Muscle layer of colon (tissue), 2 donors: ENCODE data around the gene PRM1.

Source experiments
- H3K27ac ChIP-seq: one replicate; pipeline ENCODE4 v1.7.0; 2013; ENCODE audit warnings: low read depth, mild to moderate bottlenecking, low read length, moderate library complexity
- H3K27me3 ChIP-seq, 2 donors: one replicate each; pipeline ENCODE4 v1.7.0; 2013; ENCODE audit warnings: low read length in 2 of 2, mild to moderate bottlenecking in 2 of 2; ENCODE audit not compliant: insufficient read depth in 2 of 2, control insufficient read depth in 1 of 2
- H3K36me3 ChIP-seq: one replicate; pipeline ENCODE4 v1.7.0; 2013; ENCODE audit warnings: mild to moderate bottlenecking, low read length; ENCODE audit not compliant: insufficient read depth
- H3K4me1 ChIP-seq: one replicate; pipeline ENCODE4 v1.7.0; 2013; ENCODE audit warnings: mild to moderate bottlenecking, low read length; ENCODE audit not compliant: insufficient read depth
- H3K4me3 ChIP-seq, 2 donors: one replicate each; pipeline ENCODE4 v1.7.0; 2013; ENCODE audit warnings: low read length in 2 of 2, low read depth in 1 of 2, mild to moderate bottlenecking in 1 of 2, moderate library complexity in 1 of 2
- H3K9ac ChIP-seq: one replicate; pipeline ENCODE4 v1.7.0; 2013; ENCODE audit warnings: low read length
- H3K9me3 ChIP-seq: one replicate; pipeline ENCODE4 v1.7.0; 2013; ENCODE audit warnings: mild to moderate bottlenecking, low read length
- donor health status: abdominal sarcoma.
- donor health status: Adenocarcinoma of cecum.

PRM1 gene

DNA sequence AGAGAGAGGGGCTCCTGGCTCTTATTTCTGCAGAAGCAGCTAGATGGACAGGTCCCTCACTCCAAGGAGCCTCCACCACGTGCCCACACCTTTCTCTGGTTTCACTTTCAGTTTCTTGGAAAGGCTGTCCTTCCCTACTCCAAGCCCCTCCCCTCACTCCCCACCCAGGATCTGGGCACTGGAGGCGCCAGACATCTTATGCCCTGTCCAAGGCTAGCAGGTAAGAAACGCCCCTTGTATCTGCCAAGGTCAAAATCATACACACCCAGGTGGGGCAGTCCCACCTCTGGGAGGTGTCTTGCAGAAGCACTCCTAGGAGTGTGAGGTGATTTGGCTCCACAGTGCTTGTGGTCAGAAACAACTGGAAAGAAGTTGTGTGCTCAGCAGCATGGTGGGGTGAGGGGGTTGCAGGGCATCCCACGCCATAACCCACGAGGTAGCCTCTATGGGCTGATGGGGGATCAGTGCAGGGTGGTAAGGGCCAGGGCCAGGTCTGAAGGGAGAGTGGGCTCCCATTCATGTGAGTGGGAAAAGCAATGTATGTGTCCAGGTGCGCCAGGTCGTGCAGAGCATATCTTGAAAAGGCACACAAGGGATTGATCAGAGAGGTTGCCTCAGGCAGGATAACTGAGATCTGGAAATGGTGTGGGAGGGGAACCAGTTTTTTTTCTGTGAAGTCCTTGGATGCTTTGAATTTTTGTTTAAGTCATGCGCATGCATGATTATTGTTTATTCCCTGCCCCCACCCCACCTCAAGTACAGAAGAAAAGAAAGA lies 31.8 kb upstream of the PRM1 start:
- no peaks in the 10 kb centered on the region for H3K4me1 ChIP-seq
- H3K9me3 ChIP-seq: no peaks in the 10 kb centered on the region
- no peak overlapping the region for H3K9ac ChIP-seq
- no peak overlapping the region for H3K27ac ChIP-seq
- no peaks in the 10 kb centered on the region for H3K27me3 ChIP-seq
- no peak overlapping the region for H3K4me3 ChIP-seq
- H3K36me3 ChIP-seq: no peaks in the 10 kb centered on the region

DNA sequence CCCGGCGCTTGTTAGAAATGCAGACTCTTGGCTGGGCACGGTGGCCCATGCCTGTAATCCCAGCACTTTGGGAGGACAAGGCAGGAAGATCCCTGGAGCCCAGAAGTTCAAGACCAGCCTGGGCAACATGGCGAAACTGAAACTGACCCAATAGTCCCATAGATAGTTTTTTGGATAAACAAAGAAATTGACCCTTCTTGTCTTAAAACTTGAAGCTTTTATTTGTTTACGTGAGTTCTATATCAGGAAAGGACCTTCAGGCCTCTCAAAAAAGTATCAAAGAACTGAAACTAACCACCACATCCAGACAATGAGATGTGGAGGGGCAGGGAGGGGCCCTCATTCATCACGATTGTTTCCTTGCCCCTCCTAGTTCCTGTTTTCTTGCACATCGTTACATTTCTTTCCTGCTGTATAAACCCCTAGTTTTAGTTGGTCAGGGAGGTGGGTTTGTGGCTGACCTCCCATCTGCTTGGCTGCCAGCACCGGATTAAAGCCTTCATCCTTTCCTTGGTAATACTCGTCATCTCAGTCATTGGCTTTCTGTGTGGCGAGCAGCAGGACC lies 29.9 kb upstream of the PRM1 start:
- H3K9me3 ChIP-seq: no peaks in the 10 kb centered on the region
- H3K27ac ChIP-seq: no peak overlapping the region
- H3K36me3 ChIP-seq: no peaks in the 10 kb centered on the region
- no peak overlapping the region for H3K9ac ChIP-seq
- H3K4me3 ChIP-seq: no peak overlapping the region
- H3K4me1 ChIP-seq: no peaks in the 10 kb centered on the region
- no peaks in the 10 kb centered on the region for H3K27me3 ChIP-seq

DNA sequence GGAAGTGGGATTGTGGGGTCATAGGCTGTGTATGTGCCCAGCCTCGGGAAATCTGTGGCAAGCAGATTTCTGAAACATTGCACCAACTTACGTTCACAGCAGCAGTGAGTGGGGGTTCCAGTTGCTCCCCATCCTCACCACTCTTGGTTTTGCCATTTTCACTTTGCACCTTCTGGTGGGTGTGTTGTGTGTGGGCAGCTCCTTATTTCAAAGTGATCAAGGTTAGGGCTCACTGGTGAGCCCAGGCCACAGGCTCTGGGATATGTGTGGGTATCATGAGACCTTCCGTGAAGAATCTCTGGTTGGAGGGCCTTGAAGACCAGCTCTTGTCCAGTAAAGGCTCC lies 29.5 kb upstream of the PRM1 start:
- no peaks in the 10 kb centered on the region for H3K27me3 ChIP-seq
- no peaks in the 10 kb centered on the region for H3K4me1 ChIP-seq
- H3K4me3 ChIP-seq: no peak overlapping the region
- no peak overlapping the region for H3K9ac ChIP-seq
- no peak overlapping the region for H3K27ac ChIP-seq
- no peaks in the 10 kb centered on the region for H3K36me3 ChIP-seq
- no peaks in the 10 kb centered on the region for H3K9me3 ChIP-seq

DNA sequence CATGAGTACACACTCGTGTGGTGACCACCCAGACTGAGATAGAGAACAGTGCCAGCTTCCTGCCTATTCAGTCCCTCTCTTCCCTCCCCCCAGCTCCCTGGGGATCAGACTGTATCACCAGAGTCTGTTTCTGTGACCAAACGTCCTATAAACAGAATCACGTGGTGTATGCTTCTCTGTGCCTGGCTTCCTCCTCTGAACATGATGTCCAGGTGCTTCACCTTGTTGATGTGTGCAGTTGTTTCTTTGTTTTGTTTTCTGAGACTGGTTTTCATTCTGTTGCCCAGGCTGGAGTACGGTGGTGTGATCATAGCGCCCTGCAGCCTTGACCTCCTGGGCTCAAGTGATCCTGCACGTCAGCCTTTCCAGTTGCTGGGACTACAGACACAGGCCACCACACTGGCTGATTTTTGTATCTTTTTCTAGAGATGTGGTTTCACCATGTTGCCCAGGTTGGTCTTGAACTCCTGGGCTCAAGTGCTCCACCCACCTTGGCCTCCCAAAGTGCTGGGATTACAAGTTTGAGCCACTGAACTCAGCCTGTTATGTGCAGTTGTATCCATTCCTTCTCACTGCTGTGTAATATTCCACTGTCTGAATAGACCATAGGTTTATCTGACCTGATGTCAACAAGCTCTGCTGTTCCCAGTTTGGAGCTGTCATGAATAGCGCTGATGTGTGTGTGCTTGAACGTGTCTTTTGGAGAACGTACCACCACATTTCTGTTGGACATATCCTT lies 28.9 kb upstream of the PRM1 start:
- no peaks in the 10 kb centered on the region for H3K4me1 ChIP-seq
- no peaks in the 10 kb centered on the region for H3K27me3 ChIP-seq
- no peak overlapping the region for H3K9ac ChIP-seq
- H3K4me3 ChIP-seq: no peak overlapping the region
- H3K36me3 ChIP-seq: no peaks in the 10 kb centered on the region
- no peak overlapping the region for H3K27ac ChIP-seq
- H3K9me3 ChIP-seq: no peaks in the 10 kb centered on the region

DNA sequence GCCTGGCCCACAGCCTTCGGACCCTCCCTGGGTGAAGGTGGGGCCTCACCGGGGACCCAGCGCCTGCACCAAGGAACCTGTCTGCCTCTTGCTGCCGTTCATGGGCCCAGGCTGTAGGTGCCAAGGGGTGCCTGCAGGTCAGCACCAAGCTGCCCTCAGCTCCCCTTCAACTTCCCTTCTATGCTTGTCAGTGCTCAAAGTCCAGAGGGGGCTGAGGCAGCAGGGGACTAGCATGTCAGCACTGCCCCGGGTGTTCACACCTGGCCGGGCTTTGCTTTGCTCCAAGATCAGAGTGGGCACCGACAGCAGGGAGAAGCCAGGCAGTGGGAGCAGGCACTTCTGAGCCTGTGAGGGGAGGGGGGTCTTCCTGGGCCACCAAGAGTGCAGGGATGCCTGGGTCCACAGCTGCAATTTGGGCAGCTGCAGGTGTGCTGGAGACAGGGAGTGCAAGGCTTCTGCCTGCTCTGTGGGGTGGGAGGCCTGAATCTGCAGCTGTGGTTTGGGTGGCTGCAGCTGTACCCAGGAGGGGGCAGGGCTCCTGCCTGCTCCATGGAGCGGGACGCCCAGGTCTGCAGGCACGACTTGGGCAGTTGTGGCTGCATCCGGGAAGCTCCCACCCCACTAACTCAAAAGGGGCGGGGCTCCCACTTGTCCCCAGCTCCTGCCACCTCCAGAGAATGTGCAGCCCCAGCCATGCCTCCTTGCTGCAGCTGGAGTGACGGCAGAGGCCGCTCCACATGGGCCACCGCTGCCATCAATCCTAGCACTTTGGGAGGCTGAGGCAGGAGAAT lies 27.6 kb upstream of the PRM1 start:
- no peaks in the 10 kb centered on the region for H3K9me3 ChIP-seq
- no peak overlapping the region for H3K4me3 ChIP-seq
- H3K4me1 ChIP-seq: no peaks in the 10 kb centered on the region
- no peak overlapping the region for H3K27ac ChIP-seq
- no peaks in the 10 kb centered on the region for H3K27me3 ChIP-seq
- H3K9ac ChIP-seq: no peak overlapping the region
- no peaks in the 10 kb centered on the region for H3K36me3 ChIP-seq

DNA sequence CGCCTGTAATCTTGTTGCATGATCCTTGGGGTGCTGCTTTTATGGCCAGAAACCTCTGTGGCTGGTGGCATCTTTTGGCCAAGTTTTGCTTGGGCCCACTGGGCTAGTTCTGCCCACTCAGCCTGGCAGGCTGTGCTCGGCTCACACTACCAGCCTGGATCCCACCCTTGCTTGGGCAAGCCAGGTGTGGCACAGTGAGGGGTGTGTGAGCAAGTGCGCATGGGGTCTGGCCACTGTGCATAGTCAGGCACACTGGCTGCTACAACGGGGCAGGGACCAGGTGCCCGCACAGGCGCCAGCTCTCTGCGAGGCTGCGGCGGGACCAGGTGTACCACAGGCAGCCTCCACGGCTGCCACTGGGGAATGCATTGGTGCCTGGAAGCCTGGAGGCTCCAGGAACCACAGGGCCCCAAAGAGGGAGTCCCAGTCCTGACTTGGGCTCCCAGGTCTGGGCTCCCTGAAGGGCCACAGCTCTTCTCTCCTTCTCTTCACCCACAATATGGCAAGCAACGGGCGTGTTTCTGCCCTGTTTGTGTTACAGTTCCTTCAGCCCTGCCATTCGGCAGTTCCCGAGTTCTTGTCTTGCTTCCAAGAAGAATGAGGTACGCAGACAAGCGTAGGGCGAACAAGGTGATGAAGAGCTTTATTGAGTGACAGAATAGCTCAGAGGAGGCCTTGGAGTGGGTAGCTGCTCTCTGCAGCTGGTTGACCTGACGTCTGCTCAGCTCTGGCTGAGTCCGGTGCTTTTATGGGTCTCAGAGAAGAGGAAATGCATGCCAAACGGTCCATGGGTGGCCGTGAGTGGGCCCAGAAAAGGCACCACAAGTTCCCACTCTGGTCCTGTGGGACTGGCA lies 26.7 kb upstream of the PRM1 start:
- no peaks in the 10 kb centered on the region for H3K4me1 ChIP-seq

DNA sequence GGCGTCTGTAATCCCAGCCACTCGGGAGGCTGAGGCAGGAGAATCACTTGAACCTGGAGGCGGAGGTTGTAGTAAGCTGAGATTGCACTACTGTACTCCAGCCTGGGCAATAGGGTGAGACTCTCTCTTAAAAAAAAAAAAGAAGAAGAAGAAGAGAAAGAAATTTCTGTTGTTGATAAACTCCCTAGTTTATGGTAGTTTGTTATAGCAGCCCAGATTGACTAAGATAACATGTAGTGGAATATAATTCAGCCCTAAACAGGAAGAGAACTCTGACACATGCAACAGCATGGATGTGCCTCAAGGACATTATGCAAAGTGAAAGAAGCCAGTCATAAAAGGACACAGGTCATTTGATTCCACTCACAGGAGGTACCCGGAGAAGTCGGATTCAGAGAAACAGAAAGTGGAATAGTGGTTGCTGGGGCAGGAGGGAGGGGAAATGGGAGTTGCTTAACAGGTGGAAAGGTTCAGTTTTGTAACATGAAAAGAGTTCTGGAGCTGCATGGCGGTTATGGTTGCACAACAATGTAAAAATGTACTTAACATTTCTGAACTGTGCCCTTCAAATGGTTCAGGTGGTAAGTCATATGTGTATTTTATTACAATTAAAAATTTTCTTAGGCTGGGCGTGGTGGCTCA lies 26.0 kb upstream of the PRM1 start:
- Histone ChIP-seq H3K4me1 (no peaks in the 10 kb centered on the region), H3K9me3 (no peaks in the 10 kb centered on the region), H3K4me3 (no peak overlapping the region), H3K9ac (no peak overlapping the region), H3K36me3 (no peaks in the 10 kb centered on the region), H3K27me3 (no peaks in the 10 kb centered on the region), H3K27ac (no peak overlapping the region)

More for the DNA sequence above, 26.7 kb upstream of the PRM1 start:
- Histone ChIP-seq H3K36me3 (no peaks in the 10 kb centered on the region), H3K9me3 (no peaks in the 10 kb centered on the region), H3K27ac (no peak overlapping the region), H3K27me3 (no peaks in the 10 kb centered on the region), H3K4me3 (no peak overlapping the region), H3K9ac (no peak overlapping the region)

DNA sequence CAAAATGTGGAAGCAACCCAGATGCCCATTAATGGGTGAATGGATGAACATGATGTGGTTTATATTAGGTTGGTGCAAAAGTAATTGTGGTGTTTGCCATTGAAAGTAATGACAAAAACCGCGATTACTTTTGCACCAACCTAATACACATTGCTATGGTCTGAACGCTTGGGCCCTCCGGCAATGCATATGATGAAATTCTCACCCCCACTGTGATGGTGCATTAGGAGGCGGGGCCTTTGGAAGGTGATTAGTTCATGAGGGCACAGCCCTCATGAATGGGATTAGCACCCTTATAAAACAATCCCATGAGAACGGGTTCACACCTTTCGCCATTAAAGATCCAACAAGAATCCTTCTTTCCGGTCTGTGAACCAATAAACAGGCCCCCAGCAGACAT lies 25.3 kb upstream of the PRM1 start:
- no peaks in the 10 kb centered on the region for H3K27me3 ChIP-seq
- no peaks in the 10 kb centered on the region for H3K9me3 ChIP-seq
- H3K4me1 ChIP-seq: no peaks in the 10 kb centered on the region
- no peak overlapping the region for H3K4me3 ChIP-seq
- H3K36me3 ChIP-seq: no peaks in the 10 kb centered on the region
- no peak overlapping the region for H3K9ac ChIP-seq
- H3K27ac ChIP-seq: no peak overlapping the region

DNA sequence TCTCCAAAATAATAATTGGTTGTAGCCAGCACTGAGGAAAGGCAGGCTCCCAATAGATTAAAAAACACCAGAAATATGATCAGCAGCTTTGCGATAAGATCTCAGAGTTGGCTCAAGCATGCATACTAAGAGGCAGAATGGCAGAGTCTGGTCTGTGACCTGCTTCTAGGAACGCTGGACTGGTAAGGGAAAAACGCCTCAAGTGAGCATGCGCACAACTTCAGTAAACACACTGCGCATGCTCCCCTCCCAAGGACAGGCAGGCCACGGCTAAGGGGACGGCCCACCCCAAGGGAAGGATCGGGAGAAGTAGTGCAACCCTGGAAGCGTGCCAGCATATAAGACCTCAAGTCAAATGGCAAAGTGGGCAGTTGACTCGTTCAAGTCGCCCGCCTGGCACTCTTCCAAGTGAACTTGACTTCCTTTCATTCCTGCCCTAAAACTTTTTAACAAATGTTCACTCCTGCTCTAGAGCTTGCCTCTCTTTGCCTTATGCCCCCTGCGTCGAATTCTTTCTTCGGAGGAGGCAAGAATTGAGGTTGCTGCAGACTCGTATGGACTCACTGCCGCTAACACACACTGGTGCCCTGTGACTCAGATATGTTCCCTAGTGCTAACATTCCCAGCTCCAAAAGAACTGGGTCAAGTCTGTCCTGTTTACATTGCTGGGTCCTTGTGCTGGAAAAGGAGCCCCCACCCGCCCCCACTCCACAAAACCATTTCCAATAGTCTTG lies 22.4 kb upstream of the PRM1 start:
- Histone ChIP-seq H3K4me1 (no peaks in the 10 kb centered on the region), H3K4me3 (no peak overlapping the region), H3K9me3 (no peaks in the 10 kb centered on the region), H3K36me3 (no peaks in the 10 kb centered on the region), H3K9ac (no peak overlapping the region), H3K27me3 (no peaks in the 10 kb centered on the region), H3K27ac (no peak overlapping the region)

DNA sequence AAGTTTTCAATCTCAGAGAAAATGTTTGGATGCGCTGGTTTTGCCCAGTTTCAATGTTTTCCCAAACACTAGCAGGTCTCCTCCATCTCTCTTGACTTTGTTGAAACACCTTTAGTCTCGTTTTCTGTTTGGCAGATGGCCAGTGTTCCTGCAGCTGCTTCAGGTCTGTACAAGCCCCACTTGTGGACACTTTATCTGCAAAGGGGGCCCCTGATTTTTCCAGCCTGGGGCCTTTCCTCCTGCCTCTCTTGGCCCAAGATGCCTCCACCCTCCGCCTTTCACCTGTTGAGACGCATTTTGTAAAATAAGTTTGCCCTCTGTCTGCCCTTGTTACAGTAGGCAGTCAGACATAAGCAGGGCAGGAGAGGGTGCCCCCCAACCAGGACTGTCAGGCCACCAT lies 21.8 kb upstream of the PRM1 start:
- no peak overlapping the region for H3K27ac ChIP-seq
- no peaks in the 10 kb centered on the region for H3K9me3 ChIP-seq
- H3K36me3 ChIP-seq: no peaks in the 10 kb centered on the region
- H3K27me3 ChIP-seq: no peaks in the 10 kb centered on the region
- H3K4me3 ChIP-seq: no peak overlapping the region
- no peak overlapping the region for H3K9ac ChIP-seq
- peaks cover under 1% of the 10 kb centered on the region for H3K4me1 ChIP-seq
